Measurements from ENCODE around the gene NOTUM.

NOTUM gene

DNA sequence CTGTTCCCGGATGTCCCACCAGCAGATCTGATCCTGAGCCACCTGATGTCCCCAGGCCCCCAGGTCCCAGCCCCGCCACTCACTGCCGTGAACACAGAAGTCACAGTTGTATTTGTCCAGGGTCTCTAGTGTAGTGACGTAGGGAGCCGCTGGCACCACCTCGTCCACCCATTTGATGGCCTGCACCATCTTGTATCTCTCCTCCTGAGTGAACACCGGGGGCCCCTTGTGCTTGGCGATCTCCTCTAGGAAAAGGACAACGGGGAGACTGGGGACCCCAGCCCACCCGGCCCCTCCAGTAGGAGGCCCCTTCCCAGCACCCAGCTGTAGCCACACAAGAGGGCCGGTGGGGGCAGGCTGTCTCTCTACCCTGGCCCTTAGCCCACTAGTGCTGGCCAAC lies 52.2 kb downstream of the NOTUM start:
- no peak for DNase-seq

GRCh38 chr17:81907219-81908145 lies 53.5 kb downstream of the NOTUM start:
- DNase-seq = no peak

DNA sequence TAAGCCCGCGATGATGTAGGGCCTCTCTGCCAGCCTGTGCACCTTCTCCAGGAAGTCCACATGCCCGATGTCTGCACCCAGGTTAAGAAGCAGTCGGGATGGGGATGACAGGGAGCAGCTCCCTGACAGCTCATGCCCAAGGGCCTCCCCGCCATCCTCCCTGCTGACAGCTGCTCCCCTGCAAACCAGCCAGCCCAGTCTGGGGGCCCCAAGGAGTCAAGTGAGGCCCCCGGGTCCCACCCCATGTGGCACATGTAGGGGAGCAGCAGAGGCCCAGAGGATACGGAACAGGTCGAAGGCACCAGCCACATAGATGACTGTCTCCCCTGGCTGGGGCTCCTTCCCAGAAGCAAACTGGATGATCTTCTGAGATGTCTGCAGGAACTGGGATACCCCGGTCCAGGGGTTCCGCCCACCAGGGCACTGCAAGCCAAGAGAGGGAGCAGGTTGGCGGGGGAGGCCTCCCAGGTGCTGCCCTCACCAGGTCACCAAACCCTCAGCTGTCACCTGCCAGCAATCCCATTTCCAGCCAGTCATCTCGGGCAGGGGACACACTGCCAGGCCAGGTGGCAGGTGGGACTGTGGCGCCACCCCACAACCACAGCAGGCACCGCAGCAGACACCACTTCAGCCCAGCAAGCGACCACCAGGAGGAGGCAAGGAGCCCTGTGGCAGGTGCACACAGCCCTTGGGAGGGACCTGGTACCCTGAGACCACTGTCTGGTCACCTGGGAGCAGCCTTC lies 54.3 kb downstream of the NOTUM start:
- no peak for DNase-seq

DNA sequence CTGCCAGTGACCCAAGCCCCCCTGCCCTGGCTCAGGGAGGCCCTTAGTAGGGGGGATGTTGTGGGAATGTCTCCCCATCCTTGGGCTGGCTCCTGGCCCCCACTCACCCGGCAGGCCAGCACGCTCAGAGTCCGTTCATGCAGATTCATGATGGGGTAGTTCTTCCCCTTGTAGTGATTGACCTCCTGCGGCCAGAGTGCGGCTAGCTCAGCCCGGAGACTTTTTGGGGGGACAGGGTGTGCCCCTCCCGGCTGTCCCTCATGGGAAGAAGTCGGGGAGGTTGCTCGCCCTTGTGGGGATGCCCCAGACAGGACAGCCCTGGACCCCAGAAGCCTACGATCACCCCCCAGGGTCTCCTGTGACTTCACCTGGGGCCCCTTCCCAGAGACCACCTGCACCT lies 55.0 kb downstream of the NOTUM start:
- DNase-seq = no peak

DNA sequence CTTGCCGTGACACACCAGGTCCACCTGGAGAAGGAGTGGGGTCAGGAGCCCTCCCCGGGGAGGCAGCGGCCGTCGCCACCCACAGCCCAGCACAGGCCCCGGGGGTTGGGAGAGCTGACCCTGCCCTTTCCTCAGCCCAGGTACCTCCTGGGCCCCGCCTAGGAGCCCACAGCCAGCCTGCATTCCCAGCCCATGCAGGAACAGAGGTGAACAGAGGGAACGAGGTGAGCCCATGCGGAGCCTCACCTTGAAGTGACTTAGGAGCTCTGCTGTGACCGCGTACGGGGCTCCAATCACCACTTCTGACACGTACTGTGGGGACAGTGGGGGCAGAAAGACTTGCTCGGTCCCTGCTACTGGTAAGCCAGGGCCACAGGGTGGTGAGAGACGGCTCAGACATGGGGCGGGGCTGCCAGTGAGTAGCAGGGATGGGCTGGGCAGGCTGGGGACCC lies 55.5 kb downstream of the NOTUM start:
- no peak for DNase-seq

DNA sequence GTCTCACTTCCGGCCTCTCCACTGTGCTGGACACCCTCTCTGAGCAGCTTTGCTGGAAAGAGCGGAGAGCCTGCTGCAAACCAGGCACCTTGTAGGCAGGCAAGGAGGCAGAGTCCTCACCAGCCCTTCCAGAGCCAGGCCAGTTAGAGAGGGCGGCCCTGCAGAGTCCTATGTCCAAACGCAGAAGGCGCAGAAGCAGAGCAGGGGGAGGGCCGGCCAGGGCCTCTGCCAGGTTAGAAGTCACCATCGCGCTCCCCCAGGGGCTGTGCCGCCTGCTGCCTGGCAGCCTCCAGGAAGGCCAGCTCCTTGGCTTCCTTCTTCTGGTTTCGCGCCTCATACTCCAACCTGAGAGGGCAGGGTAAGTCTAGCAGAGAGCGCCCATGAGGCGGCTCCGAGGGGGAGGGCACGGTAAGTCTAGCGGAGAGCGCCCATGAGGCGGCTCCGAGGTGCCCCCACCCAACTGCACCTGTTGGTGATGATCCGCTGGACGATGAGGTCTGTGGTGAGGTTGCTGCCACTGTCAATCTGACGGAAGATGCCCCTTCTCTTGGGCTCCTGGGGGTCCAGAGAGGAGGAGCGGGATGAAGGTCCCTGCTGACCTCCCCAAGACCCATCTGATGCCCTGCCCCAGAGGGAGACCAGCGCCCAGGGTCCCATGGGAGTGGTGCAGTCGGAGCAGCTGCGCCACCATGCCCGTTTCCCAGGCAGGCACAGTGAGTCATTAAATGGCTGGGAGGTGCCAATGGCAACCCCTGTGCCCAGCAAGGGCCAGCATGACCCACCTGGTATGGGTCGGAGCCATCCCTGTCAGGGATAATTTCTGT lies 56.2 kb downstream of the NOTUM start:
- no peak for DNase-seq

DNA sequence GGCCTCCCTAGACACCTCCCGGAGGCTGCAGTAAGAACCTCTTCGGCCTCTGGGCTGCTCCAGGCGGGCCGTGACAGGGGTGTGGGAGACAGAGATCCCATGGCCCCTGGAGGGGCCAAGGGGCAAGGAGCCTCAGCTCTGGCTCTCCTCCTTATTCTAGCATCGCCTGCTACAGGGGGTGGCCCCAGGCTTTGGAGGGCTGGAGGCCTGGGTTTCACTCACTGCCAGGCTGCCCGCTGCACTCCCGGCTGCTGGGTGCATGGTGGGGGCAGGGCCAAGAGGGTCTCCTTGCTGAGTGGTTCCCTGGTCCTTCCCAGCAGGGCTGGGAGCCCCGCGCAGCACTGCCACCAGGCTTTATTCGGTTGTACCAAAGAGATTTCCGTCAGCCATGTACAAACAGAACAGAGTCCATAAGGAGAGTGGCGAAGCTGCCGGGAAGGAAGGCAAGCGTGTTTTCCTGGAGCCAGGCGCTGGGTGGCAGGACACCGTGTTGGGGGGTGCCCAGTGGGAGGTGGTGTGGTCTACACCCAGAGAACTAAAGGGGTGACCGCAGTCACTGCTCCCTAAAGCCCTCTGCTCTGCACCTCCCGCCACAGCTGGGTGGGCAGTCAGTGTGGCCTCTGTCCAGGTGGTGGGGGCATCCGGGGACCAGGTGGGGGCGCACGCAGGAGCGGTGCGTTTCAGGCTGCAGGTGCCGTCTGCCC lies 56.9 kb downstream of the NOTUM start:
- DNase-seq = no peak

- DNase-seq = no peak
These were observed 57.6 kb downstream of the NOTUM start for GRCh38 chr17:81903415-81903831.

GRCh38 chr17:81902653-81903414 lies 58.2 kb downstream of the NOTUM start:
- no peak for DNase-seq
